ENCODE results near the gene FAM24B.

GRCh38 chr10:122812751-122813150 is 66.6 kb downstream of the FAM24B start:
- TF ChIP-seq, protein P1, sequence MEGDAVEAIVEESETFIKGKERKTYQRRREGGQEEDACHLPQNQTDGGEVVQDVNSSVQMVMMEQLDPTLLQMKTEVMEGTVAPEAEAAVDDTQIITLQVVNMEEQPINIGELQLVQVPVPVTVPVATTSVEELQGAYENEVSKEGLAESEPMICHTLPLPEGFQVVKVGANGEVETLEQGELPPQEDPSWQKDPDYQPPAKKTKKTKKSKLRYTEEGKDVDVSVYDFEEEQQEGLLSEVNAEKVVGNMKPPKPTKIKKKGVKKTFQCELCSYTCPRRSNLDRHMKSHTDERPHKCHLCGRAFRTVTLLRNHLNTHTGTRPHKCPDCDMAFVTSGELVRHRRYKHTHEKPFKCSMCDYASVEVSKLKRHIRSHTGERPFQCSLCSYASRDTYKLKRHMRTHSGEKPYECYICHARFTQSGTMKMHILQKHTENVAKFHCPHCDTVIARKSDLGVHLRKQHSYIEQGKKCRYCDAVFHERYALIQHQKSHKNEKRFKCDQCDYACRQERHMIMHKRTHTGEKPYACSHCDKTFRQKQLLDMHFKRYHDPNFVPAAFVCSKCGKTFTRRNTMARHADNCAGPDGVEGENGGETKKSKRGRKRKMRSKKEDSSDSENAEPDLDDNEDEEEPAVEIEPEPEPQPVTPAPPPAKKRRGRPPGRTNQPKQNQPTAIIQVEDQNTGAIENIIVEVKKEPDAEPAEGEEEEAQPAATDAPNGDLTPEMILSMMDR (IDR thresholded peaks at IDR 0.05) = no peak
- no peak for TF ChIP-seq POLR2A (IDR thresholded peaks at IDR 0.05)

Measured in testis (tissue), 2 donors.